GM19455 (cell line): ENCODE data around the gene SLC10A6.

Source experiments
- ATAC-seq: cut with Tn5 transposase; IDR thresholded peaks from one replicate; pipeline ENCODE4 v1.9.1; 2021; ENCODE audit not compliant: unreplicated experiment

The SLC10A6 gene

DNA sequence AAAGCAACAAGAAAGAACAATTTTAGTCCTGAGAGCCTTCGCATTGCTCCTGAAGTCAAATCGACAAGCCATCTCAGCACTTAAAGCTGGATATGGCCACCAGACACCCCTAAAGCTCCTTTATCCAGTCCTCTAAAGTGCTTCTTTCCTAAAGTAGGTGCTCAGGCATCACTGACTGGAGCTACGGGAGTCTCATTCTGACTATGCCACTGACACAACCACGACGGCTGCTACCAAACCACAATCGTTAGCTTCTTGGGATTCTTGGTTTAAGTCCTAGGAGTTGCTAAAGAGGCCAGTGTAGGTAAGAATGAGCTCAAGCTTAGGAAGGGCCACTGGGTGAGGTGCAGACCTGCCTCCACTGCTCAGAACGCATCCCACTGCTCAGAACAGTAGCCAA, 1.0 kb downstream of the SLC10A6 start:
- no peak for ATAC-seq

DNA sequence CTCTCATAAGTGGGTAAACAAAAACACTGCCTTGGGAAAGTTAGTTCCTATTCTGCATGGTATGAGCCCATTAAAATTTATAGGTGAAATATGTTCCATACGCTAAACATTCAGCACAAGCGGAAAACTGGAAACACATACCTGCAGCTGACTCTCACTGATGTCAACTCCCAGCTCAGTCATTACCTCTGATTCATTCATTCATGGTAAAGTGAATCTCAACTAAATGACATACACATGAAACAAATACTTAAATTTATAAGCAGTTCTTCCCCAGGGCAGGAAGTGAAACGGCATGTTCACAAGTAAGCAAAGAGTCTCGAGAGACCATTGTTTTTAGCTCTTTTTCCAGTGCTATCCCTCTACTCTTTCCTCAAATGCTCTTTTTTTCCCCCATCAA, 1.6 kb downstream of the SLC10A6 start:
- ATAC-seq, result no peak

DNA sequence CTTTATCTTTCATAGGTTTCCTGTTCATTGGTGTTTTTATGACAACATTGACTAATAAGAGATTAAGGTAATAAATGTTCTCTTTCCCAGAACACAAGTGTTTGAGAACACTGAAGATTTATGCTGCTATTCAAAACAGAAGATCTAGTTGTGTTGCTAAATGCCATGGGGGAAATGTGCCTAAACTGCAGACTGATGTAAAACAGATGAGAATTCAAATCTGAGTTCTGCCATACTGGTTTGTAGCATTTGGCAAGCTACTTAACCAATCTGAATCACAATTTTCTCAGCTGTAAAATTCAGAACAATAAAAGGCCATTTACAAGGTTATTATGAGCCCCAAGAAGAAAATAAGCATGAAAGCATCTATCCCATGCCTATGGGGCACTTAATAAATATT, 2.3 kb downstream of the SLC10A6 start:
- ATAC-seq, result no peak

DNA sequence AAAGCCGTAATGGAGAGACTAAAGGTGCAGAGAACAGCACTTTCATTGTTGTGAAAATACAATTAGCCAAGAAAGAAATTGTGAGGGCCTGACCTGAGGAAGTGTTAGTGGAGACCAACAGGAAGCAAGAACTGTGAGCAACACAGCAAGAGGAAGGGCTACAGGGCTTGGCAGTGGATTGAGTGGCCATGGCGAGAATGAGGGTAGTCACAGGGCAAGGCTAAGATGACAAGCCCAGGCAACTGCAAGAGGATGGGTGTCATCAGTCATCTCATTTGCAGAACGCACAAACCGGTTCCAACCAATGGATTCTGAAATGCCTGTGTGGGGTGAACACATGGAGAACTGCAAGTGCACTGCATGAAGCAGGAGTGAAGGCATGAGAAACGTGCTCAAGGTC, 3.6 kb downstream of the SLC10A6 start:
- ATAC-seq, result no peak

DNA sequence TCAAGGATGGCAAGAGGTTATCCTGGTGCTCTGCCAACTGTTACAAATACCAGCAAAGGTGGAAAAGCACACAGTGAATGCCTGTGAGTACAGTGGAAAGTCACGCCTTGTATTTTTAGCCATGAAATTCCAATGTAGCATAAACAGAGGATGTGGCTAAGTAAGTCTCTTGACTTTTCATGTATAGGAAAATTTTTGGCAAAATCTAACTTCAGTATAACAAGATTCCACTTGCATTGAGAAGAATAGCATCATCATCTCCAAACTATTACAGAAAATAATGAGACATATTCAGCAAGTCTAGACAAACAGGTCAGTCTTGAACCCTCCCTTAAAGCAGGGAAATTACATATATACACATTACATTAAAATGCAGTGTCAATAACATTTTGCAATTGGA, 7.9 kb downstream of the SLC10A6 start:
- no peak for ATAC-seq

DNA sequence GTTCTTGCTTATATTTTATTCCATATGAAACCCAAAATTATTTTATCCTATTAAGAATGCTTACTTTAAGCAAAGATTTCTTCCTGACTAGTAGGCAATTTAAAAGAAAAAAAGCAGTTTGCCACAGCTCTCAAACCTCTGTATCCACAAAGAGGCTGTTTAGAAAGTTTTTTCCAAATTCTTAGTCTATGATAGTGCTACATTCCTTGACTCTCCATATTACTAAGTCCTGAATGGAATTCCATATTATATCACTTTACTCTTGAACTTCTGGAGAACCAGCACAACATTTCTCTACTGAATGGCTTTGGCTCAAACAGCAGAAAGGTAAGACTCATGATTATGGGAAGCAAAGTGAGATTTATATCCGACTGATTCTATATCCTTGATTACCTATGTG, 8.3 kb downstream of the SLC10A6 start:
- ATAC-seq, result no peak

DNA sequence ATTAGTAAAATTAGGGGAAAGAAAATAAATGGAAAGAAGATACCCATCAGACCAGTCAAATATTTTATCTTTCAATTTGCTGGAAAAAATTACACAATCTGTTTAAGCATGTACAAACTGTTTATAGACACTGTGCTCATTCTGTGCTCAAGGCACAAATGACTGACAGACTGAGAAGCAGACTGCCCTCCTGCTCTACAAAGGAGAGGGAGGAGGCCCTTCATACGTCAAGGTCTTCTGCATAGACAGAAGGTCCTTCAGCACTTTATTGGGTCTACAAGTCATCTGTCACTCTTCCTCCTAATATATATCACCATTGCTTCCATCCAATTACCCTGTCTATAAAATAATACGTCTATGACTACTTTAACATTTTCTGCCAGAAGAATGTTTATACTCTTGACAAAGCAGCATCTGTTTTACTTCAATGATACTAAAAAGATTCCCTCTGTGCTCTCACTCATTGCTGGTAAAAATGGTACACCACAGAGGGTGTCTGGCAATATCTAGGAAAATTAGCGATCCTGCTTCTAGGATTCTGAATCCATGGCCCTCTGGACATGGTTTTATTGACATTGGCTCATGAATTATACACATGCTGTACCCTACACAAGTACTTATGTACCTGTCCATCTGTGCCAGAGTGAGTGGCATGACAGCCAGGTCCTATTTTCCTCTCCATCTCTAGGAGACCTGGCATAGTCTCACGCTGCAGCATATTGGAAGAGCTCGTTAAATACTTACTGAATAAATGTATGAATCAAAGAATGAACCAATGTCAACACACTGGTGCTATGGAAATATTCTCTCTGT, 11.3 kb downstream of the SLC10A6 start:
- no peak for ATAC-seq

DNA sequence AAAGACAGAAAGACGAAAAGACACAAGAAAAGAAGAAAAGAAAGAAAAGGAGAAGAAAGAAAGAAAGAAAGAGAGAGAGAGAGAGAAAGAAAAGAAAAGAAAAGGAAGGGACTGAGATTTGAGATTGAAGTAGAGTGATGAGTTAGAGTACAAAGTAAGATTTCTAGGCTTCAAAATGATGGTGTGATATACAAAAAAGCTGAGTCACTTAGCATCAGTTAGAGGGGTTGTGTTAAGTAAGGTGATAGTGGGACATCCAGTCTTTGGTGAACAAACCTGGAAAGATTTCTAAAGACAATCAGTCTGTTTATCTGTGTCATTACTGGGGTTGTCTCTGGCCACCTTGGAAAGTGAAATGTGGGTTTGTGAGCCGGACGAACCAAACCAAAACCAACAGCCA, 13.5 kb downstream of the SLC10A6 start:
- ATAC-seq, result no peak

DNA sequence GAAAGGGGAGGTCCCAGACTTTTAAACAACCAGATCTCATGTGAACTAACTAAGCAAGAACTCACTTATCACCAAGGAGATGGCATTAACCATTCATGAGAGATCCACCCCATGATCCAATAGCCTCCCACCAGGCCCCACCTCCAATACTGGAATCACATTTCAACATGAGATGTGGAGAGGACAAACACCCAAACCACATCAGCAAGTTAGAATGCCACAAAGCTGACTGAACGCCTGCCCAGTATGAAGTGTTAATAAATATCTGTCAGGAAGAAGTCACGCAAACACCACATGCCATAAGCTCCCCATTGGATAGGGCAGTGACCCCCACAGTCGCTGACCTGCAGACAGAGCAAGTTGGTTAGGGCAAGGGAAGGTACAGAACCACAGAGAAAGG, 14.3 kb downstream of the SLC10A6 start:
- ATAC-seq, result no peak

DNA sequence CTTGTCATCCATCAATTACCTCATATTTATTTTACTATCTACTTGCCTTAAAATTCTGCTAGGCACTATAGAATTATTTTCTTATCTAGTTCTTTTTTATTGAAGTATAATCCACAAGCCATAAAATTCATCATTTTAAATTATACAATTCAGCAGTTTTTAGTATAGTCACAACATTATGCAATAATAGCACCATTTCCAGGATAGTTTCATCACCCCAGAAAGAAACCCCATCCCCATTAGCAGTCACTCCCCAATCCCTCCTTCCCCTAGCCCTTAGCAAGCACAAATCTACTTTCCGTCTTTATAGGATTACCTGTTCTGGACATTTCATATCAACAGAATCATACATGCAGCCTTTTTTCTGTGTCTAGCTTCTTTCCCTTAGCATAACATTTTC, 15.6 kb downstream of the SLC10A6 start:
- no peak for ATAC-seq

DNA sequence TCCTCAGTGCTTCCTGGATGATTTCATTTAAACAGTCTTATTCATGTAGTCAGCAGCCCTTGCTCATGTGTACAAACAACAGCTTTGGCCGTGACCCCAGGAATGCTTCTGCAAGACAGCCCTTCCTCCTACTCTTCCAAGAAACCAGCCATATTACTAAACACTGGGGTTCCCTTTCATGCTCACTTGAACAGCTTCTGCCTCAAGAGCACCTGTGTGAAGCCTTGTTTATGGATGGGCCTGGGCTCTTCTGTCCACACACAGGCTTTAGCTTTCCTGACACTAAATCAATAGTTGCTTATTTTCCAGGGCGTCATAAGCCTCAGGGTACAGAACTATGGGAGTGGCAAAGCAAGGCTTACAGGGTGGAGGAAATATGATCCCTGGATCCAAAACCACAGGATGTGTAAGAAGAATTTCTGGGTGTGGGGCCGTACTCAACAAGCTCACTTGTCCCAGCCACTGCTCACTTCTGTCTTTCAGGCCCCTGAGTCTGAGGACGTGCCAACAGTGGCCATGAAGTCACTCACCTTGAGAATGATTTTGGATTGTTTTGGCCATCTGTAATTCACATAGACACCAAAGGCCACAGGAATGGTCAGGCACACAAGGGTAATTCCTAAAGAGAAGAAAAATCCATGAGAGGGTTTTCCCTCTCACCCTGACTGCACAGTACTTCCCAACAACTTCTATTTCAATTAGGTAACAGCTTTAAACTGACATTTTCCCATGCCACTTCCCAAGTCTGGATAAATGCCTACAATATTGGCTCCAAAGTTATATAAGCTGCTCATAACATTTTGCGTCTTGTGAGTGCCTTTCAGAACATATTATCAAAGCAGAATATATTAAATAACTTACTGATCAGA, 17.7 kb downstream of the SLC10A6 start:
- ATAC-seq, result no peak

DNA sequence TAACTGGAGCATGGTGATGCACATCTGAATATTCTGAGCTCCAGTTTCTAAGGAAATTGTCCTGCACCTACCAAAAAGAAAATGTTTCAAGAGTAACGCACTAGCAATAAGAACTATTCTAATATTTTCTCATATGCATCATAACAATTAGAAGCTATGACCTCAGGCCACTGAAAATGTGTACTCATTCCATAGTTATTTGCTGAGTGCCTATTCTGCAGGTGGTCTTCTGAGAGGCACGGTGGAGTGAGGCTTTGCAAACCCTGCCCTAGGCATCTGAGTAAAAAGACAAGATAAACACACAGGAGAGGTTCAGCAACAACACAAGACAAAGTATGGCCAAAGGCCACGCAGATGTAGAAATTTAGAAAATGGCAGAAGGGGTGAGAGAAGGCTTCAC, 23.7 kb downstream of the SLC10A6 start:
- no peak for ATAC-seq

DNA sequence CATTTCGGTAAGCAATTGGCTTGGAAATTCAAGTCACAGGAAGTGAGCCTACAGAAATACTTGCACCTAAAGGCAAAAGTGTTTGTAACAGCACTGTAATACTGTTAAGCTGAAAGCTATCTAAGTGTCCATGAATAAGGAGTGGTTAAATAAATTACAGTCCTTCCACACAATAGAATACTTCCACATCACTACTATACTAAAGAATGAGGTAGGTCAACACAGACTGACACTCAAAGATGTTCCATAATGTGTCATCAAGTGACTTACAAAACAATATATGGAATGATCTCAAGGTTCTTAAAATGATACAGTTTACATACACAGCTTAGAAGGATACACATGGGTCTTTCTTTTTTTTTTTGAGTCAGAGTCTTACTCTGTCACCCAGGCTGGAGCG, 27.0 kb downstream of the SLC10A6 start:
- ATAC-seq, result no peak

DNA sequence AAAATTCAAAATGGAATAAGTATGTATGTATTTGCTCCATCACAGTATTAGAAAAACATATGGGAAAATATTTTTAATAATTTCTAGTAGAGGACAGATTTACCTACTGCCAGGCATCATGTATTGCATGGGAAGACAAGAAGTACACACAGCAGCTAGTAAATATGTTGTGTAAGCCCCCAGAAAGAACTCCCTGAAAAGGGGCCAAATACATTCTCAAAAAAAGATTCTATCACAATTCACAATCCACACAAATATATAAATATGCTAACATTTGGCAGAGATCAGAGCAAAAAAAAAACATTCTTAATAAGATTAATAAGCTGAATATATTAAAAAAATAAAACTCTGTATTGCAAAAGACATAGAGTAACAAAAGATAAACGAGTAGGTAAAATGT, 28.0 kb downstream of the SLC10A6 start:
- no peak for ATAC-seq

DNA sequence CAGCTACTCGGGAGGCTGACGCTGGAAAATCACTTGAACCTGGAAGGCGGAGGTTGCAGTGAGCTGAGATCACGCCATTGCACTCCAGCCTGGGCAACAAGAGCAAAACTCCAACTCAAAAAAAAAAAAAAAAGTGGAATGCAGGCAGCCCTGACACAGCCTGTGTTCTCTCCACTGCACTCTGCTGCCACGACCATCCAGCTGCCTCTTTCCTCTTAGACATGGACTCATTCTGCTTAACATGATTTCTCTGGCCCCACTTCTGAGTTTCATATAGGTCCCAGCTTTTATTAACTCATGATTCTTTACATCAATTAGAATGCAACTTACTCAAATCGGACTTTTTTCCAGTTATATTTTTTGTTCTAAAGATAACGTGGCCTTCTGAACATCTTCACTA, 29.6 kb downstream of the SLC10A6 start:
- ATAC-seq, result no peak

DNA sequence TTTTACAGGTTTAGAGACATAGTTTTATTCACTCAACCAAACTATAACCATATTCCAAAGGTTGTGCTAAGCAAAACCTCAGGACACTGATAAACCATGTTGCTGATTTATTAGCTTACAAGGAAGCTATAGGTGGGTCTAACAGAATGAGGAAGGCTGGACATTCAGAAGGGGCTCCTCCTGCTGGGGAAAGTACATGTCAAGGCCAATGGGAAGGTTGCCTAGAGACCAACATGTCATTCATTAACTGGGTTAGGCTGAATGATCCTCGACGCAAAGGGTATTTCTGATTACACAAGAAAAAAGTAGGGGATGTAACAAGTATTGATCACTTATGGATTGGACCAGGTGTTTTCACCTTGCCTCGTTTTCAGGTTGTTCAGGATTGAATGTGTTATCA, 30.3 kb downstream of the SLC10A6 start:
- ATAC-seq, result no peak

DNA sequence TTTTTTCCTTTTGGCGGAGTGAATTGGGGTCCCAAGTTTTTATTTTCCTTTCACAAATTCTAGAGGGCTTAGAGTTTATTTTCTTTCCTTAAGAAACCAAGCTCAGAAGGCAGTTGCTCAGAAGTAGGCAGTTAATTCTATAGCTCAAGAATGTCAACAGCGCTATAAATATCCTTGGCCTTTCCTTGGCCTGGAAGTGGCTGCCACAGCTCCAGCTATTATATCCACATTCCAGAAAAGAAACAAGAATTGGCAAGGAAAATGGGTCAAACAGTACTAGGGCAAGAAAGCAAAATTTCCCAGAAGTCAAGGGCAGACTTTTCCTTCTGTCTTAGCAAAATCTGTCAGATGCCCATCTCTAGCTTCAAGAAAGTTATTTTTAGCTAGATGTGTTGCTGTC, 31.0 kb downstream of the SLC10A6 start:
- no peak for ATAC-seq

DNA sequence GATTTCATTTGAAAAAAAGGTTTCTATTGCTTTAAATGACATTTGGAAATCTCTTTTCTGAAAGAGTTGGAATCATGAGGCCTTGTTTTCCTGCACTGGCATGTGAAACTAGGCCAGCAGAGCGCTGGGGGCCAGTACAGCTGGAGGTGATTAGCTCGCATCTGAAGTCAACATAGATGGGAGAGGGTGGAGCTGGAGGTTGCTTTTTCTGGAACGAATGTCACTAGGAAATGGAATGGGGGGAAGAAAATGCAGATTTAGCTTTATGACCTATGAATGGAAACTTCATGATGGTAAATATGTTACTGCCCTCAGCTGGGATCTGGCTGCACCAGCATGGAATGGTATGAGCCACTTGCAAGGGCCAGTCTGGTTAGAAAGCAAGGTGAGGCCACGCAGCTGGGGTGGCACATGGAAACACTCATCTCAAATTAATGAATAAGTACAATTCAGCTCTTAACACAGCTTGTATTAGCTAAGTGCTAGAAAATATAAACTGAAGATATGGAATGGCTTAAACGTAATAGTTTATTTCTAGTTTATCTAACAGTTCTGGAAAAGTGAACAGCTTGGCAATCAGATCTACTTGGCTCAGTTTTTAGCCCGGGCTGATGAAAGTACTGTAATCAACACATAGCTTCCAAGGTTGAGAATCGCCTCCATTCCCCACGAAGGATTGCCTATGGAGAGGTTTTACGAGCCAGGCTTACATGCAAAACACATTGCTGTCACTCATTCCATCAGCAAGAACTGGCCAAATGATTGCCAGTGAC, 32.5 kb downstream of the SLC10A6 start:
- ATAC-seq, result no peak

DNA sequence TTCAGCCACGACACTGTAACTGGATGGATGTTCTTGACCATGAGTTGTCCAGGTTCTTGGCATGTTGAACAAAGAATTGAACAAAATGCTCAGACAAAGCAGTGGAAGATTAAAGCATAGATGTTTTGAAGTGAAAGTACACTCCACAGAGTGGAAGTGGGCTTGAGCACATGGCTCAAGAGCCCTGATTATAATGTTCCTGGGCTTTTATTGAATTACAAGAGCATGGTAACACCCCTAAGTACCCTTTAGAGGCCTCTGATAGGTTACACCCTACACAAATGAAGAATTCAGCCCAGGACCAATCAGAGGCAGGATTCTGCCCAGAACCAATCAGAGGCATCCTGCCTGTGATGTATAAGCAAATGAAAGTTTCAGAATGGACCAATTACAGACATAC, 33.5 kb downstream of the SLC10A6 start:
- ATAC-seq, result no peak

DNA sequence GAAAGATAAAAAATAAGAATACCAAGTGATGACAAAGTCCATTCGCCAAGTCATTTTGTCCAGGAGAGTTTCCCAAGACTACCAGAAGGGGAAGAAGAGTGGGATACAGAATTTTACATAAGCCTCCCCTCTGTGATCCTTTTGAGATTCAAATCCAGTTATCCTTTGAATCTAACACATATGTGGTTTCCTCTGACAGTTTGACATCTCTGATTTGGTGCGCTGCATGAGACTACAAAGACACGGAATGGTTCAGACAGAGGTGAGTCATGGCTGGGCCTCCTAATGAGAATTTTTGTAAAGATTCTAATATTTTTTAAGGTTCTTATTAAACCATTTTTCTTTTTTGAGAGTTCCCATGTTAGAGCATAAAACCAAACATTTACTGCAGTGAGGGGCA, 38.3 kb downstream of the SLC10A6 start:
- ATAC-seq, result no peak

DNA sequence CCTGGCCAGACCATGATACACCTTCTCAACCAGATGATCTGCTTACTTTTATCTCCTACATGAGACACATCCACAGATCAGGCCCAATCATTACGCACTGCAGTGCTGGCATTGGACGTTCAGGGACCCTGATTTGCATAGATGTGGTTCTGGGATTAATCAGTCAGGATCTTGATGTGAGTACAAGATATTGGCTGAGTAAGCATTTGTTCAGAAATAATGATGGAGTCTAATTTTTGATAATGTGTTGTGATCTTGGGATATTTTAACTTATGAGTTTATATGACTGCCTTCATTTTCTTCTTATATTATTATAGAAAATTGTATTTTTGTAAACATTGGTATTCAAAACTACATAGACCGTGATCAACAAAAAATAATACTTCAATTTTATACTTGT, 39.4 kb downstream of the SLC10A6 start:
- ATAC-seq, result no peak

DNA sequence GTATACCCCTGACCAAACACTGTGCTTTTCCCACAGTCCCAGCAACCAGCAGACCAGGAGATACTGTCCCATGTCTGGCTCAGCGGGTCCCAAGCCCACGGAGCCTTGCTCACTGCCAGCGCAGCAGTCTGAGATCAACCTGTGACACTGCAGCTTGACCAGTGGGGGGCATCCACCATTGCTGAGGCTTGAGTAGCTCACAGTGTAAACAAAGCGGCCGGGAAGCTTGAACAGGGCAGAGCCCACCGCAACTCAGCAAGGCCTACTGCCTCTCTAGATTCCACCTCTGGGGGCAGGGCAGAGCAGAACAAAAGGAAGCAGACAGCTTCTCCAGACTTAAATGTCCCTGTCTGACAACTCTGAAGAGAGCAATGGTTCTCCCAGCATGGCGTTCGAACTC, 58.1 kb downstream of the SLC10A6 start:
- ATAC-seq, result no peak
